RWPE2 (cell line): ENCODE measurements around the gene ARAP2.
A peak's percentile ranks its signal among the peaks of the same experiment; 100 is the strongest.

ENCODE experiments used
- ATAC-seq: fragments of 200-7000 bp; cut with Tn5 transposase; 3 replicates; pipeline ENCODE4 v1.9.1; 2021; ENCODE audit warnings: low read depth
- DNase-seq: peaks from one replicate; pipeline ENCODE4 v3.0.0-alpha.2; 2020; ENCODE audit warnings: low spot score
- H3K27ac ChIP-seq: fragments of 450-650 bp; 2 replicates; pipeline ENCODE4 v1.5.1; 2017; ENCODE audit warnings: mild to moderate bottlenecking; ENCODE audit not compliant: poor library complexity, severe bottlenecking
- H3K27me3 ChIP-seq: fragments of 250-450 bp; sonication (Bioruptor Pico); 2 replicates; pipeline ENCODE4 v1.5.1; 2021; ENCODE audit warnings: mild to moderate bottlenecking, moderate library complexity; ENCODE audit not compliant: insufficient read depth, poor library complexity, severe bottlenecking
- H3K36me3 ChIP-seq: fragments of 250-450 bp; sonication (Bioruptor Pico); 2 replicates; pipeline ENCODE4 v1.5.1; 2020; ENCODE audit warnings: low read depth, mild to moderate bottlenecking, moderate library complexity
- H3K4me1 ChIP-seq: fragments of 250-450 bp; sonication (Bioruptor Pico); 2 replicates; pipeline ENCODE4 v1.5.1; 2021; ENCODE audit warnings: mild to moderate bottlenecking, moderate library complexity; ENCODE audit not compliant: insufficient read depth, poor library complexity, severe bottlenecking
- H3K4me3 ChIP-seq: fragments of 250-450 bp; sonication (Bioruptor Pico); 2 replicates; pipeline ENCODE4 v1.5.1; 2021; ENCODE audit warnings: mild to moderate bottlenecking, moderate library complexity; ENCODE audit not compliant: severe bottlenecking
- H3K9me3 ChIP-seq: fragments of 250-450 bp; sonication (Bioruptor Pico); 2 replicates; pipeline ENCODE4 v1.5.1; 2021; ENCODE audit warnings: mild to moderate bottlenecking, moderate library complexity; ENCODE audit not compliant: severe bottlenecking
- CTCF ChIP-seq: fragments of 450-650 bp; IDR thresholded peaks from one replicate; pipeline ENCODE4 v1.5.1; 2017; ENCODE audit warnings: mild to moderate bottlenecking, moderate library complexity; ENCODE audit not compliant: poor library complexity, severe bottlenecking

ARAP2 gene

DNA sequence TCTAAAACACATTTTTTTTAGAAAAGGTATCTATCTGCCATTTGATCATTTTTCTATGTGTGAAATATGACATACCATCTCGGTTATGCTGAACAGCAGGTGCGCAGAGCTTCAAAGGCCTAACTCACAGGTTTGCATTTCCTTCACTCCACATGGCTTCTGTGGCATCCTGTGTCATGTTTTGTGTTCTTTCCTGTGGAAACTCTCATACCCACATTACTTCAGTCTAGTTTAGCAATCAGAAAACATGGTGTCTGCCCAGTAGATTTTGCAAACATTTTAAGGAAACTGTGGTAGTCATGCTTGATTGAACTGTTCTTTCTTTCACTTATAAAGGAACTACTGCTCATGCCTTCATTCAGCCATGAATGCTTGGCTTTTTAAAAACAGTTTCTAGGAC is 11.3 kb upstream of the ARAP2 start:
- ATAC-seq = no peak
- Histone ChIP-seq H3K27me3 (no peaks in the 10 kb centered on the region), H3K27ac (no peak overlapping the region), H3K4me3 (no peak overlapping the region), H3K36me3 (no peaks in the 10 kb centered on the region), H3K4me1 (no peaks in the 10 kb centered on the region), H3K9me3 (no peaks in the 10 kb centered on the region)
- TF ChIP-seq CTCF = no peak
- DNase-seq = no peak

DNA sequence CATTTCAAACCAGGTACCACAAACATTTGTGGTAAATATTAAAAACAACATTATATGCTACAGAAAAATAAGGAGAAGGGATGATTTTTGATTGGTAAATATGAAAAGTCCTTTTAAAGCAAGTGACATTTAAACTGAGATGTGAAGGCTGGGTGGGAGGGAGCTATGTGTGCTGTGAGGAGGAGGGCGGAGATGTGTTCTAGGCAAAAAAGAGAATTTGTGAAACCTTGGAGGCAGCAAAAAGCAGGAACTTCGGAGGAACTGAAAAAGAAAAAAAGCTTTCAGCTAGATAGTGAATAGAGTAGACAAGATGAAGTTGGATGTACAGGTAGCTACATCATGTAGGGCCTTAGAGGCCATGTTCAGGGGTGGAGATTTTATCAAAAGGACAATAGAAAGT is 10.1 kb upstream of the ARAP2 start:
- ATAC-seq = no peak
- no peak overlapping the region for H3K27ac ChIP-seq
- no peak for DNase-seq
- no peaks in the 10 kb centered on the region for H3K9me3 ChIP-seq
- H3K27me3 ChIP-seq = no peaks in the 10 kb centered on the region
- H3K4me1 ChIP-seq = no peaks in the 10 kb centered on the region
- no peak for TF ChIP-seq CTCF
- no peak overlapping the region for H3K4me3 ChIP-seq
- no peaks in the 10 kb centered on the region for H3K36me3 ChIP-seq

- no peak for TF ChIP-seq CTCF
- Histone ChIP-seq H3K27me3 (no peaks in the 10 kb centered on the region), H3K9me3 (no peaks in the 10 kb centered on the region), H3K36me3 (no peaks in the 10 kb centered on the region), H3K4me1 (no peaks in the 10 kb centered on the region), H3K27ac (no peak overlapping the region), H3K4me3 (no peak overlapping the region)
- DNase-seq (no peak), ATAC-seq (no peak)
Observed at GRCh38 chr4:36251983-36252382, 7.7 kb upstream of the ARAP2 start.

DNA sequence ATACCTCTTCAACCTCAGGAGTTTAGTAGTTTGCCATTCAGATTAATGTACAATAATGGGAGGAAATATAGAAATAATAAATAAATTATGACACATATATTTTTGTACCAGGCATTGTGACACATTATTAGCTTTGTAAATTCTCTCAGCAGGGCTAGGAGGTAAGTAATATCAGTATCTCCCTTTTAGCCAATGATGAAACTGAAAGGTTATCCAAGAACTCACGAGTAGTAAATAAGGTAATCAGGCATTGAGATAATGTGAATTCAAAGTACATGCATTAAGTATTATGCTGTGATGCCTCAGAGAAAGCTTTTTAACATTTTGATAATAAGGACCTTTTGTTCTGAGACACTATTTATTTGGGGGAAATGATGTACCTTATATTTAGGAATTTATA is 5.3 kb upstream of the ARAP2 start:
- TF ChIP-seq CTCF = no peak
- H3K36me3 ChIP-seq = no peaks in the 10 kb centered on the region
- H3K4me1 ChIP-seq = no peaks in the 10 kb centered on the region
- DNase-seq = no peak
- no peaks in the 10 kb centered on the region for H3K9me3 ChIP-seq
- no peak overlapping the region for H3K27ac ChIP-seq
- no peaks in the 10 kb centered on the region for H3K27me3 ChIP-seq
- ATAC-seq = no peak
- H3K4me3 ChIP-seq = no peak overlapping the region

DNA sequence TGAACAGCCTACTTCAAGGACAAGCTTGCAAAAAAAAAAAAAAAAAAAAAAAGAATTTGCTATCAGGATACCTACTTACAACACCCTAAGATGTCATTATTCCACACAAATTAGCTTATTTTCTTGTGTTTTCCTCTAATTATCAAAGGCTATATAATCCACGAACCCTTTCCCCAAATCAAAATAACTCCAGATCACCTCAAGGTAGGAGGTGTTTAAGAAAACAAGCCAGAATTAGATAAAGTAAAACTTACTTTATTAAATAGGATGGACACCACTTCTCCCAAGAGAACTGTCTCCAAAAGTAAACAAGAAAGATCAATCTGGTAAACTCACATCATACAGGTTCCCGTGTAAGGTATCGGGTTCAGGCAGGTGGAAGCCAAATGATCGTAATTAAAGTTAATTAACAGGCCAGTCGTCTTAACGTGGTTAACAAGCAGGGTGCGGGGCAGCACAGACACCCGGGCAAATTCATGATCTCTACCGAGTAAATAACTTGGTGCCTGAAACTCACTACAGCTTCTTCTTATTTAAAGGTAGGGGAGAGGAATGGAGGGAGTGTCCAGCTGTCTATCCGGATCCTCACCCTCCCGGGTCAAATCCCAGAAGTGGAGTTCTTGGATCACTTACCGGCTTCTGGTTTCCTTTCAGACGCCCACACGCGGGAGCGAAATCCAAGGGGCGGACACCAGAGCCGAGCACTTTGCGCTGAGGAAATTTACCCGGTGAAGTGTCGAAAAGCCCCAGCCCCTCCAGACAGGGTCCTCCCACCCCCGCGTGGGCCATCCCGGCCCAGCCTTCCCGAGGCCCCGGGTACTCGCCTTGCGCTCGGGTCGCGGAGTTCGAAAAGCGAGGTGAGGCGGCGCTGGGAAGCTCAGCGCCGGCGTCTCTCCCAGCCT is 708 bp downstream of the ARAP2 start:
- Histone ChIP-seq H3K9me3 (no peaks in the 10 kb centered on the region), H3K4me3 (peak overlapping the region; percentile 95), H3K27me3 (no peaks in the 10 kb centered on the region), H3K36me3 (no peaks in the 10 kb centered on the region), H3K4me1 (peaks cover 12% of the 10 kb centered on the region), H3K27ac (peak overlapping the region; percentile 73)
- TF ChIP-seq CTCF = no peak
- ATAC-seq (peak; percentile 44), DNase-seq (no peak)
